HFFc6 (cell line): ENCODE measurements around the gene NRARP. TPM values are rescaled to one million over a fixed set of nuclear protein-coding genes. Genes with fewer than 3 reads are reported as not detected.

Experiments
- DNase-seq: peaks from one replicate; pipeline ENCODE4 v3.0.0-alpha.2; 2018
- H3K27ac Mint-ChIP-seq: 2 replicates; pipeline ENCODE4 v1.8.0; 2020; ENCODE audit warnings: mild to moderate bottlenecking, mixed read lengths
- H3K27me3 Mint-ChIP-seq: 2 replicates; pipeline ENCODE4 v1.8.0; 2021; ENCODE audit warnings: mild to moderate bottlenecking, moderate library complexity, mixed read lengths; ENCODE audit not compliant: insufficient read depth
- H3K36me3 Mint-ChIP-seq: 2 replicates; pipeline ENCODE4 v1.8.0; 2021; ENCODE audit warnings: low read depth, mixed read lengths
- H3K4me1 Mint-ChIP-seq: 2 replicates; pipeline ENCODE4 v1.8.0; 2020; ENCODE audit warnings: low read depth, mixed read lengths
- H3K4me3 Mint-ChIP-seq: 2 replicates; pipeline ENCODE4 v1.8.0; 2020; ENCODE audit warnings: mild to moderate bottlenecking, moderate library complexity, mixed read lengths
- H3K9me3 Mint-ChIP-seq: 2 replicates; pipeline ENCODE4 v1.8.0; 2020; ENCODE audit warnings: mild to moderate bottlenecking, mixed read lengths
- CTCF ChIP-seq: fragments of 200-600 bp; sonication (generic); IDR thresholded peaks from 2 replicates; pipeline ENCODE4 v1.5.0; 2021; ENCODE audit warnings: antibody characterized with exemption, mild to moderate bottlenecking
- total RNA-seq, 6 experiments: library from RNA; stranded (reverse); fragmentation: NEBNext Ultra II Directional; extraction: Animal tissue kit (Norgen Biotek cat#: 25700); gene quantifications; 2 replicates in 1 of 6; 3 replicates in 5 of 6; pipeline ENCODE4 v1.2.3, GENCODE V29; 2021

Gene NRARP
- total RNA-seq, 6 experiments from 2014 or later = 0.09 to 0.36 (median 0.17) TPM; not detected in 1

GRCh38 chr9:137319739-137320551 is 17.9 kb upstream of the NRARP start:
- no peak for TF ChIP-seq CTCF
- Mint-ChIP-seq H3K4me1 (no peaks in the 10 kb centered on the region), H3K9me3 (peaks cover 5% of the 10 kb centered on the region), H3K27ac (no peak overlapping the region), H3K27me3 (no peaks in the 10 kb centered on the region), H3K4me3 (no peak overlapping the region), H3K36me3 (no peaks in the 10 kb centered on the region)
- DNase-seq = no peak

- TF ChIP-seq CTCF = no peak
- H3K4me1 Mint-ChIP-seq = no peaks in the 10 kb centered on the region
- no peak overlapping the region for H3K27ac Mint-ChIP-seq
- H3K4me3 Mint-ChIP-seq = no peak overlapping the region
- H3K36me3 Mint-ChIP-seq = no peaks in the 10 kb centered on the region
- DNase-seq = no peak
- no peaks in the 10 kb centered on the region for H3K27me3 Mint-ChIP-seq
- H3K9me3 Mint-ChIP-seq = peaks cover 5% of the 10 kb centered on the region
These were observed 17.1 kb upstream of the NRARP start for GRCh38 chr9:137319011-137319738.

- no peak overlapping the region for H3K4me3 Mint-ChIP-seq
- no peaks in the 10 kb centered on the region for H3K27me3 Mint-ChIP-seq
- TF ChIP-seq CTCF = no peak
- H3K4me1 Mint-ChIP-seq = no peaks in the 10 kb centered on the region
- no peaks in the 10 kb centered on the region for H3K36me3 Mint-ChIP-seq
- no peak overlapping the region for H3K27ac Mint-ChIP-seq
- peaks cover 5% of the 10 kb centered on the region; the same call in 1 of the 2 replicates for H3K9me3 Mint-ChIP-seq
- no peak for DNase-seq
These were observed 16.5 kb upstream of the NRARP start for GRCh38 chr9:137318602-137319001.

- Mint-ChIP-seq H3K27ac (no peak overlapping the region), H3K4me1 (no peaks in the 10 kb centered on the region), H3K9me3 (peaks cover 5% of the 10 kb centered on the region; the same call in 1 of the 2 replicates), H3K27me3 (no peaks in the 10 kb centered on the region), H3K4me3 (no peak overlapping the region), H3K36me3 (no peaks in the 10 kb centered on the region)
- no peak for DNase-seq
- no peak for TF ChIP-seq CTCF
These were observed 15.8 kb upstream of the NRARP start for GRCh38 chr9:137317718-137318511.

GRCh38 chr9:137317021-137317717 is 15.1 kb upstream of the NRARP start:
- no peak overlapping the region for H3K27ac Mint-ChIP-seq
- DNase-seq = no peak
- no peak overlapping the region for H3K4me3 Mint-ChIP-seq

More at GRCh38 chr9:137317021-137317717, 15.1 kb upstream of the NRARP start:
- Mint-ChIP-seq H3K4me1 (no peaks in the 10 kb centered on the region), H3K27me3 (no peaks in the 10 kb centered on the region), H3K36me3 (no peaks in the 10 kb centered on the region), H3K9me3 (peaks cover 4% of the 10 kb centered on the region; the same call in 1 of the 2 replicates)
- no peak for TF ChIP-seq CTCF
